GM12874 (cell line): ENCODE data around the gene NHLH1.

ENCODE experiments used
- TF ChIP-seq, protein P1 (sequence below): IDR thresholded peaks from 2 replicates; pipeline ENCODE4 v1.5.1; 2011; ENCODE audit warnings: low read depth, mild to moderate bottlenecking, control low read depth, low read length, moderate library complexity; ENCODE audit not compliant: insufficient read depth

The NHLH1 gene

DNA sequence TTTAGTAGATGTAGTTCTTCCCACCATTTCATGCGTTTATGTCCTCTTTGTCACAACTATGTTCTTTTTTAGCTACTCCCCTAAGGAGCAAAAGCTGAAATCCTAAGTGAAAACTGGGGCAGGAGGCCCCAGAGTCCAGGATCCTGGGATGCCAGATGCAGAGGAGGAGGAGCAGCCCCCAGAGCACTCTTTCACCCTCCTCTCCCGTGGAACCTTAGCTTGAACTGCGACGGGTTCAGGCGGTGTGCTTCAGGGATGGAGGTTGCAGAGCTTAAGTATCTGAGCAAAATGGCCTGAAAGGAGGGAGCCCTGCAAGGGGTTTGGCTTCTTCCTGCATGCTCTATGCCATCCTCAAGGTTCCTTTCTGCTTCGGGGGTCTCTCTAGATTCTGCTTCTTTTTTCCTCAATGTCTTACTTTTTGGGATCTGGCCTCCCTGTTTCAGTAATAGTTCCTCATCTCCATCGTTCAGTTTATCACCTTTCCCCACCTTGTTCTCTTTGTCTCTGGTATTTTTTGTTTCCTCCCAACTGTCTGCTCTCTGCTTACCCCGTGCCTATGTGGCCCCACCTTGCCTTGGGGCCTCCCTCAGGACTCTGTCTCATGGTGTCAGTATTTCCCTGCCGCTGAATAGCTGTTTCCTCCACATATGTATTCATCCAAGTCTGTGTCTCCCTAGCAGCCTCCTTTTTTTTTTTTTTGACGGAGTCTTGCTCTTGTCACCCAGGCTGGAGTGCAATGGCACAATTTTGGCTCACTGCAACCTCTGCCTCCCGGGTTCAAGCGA is 2.7 kb upstream of the NHLH1 start:
- TF ChIP-seq, protein P1, sequence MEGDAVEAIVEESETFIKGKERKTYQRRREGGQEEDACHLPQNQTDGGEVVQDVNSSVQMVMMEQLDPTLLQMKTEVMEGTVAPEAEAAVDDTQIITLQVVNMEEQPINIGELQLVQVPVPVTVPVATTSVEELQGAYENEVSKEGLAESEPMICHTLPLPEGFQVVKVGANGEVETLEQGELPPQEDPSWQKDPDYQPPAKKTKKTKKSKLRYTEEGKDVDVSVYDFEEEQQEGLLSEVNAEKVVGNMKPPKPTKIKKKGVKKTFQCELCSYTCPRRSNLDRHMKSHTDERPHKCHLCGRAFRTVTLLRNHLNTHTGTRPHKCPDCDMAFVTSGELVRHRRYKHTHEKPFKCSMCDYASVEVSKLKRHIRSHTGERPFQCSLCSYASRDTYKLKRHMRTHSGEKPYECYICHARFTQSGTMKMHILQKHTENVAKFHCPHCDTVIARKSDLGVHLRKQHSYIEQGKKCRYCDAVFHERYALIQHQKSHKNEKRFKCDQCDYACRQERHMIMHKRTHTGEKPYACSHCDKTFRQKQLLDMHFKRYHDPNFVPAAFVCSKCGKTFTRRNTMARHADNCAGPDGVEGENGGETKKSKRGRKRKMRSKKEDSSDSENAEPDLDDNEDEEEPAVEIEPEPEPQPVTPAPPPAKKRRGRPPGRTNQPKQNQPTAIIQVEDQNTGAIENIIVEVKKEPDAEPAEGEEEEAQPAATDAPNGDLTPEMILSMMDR: no peak

DNA sequence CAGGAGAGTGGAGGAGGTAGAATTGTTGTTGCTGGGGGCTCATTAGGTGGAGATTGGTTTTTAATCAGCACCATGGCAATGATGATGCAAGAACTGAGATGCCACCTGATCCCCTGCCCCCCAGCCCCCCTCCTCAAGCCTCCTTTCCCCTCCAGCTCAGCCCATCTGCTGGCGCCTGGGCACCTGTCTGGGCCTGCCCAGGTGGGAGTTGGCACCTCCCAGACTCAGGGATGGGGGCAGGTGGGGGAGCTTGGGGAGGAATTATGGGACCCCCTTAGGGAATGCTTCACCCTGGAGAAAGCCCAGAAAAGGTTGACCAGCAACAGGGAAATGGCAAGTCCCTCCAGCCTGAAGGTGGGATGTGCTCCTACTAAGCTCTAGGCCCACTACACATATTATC is 1.5 kb upstream of the NHLH1 start:
- TF ChIP-seq, protein P1: no peak

DNA sequence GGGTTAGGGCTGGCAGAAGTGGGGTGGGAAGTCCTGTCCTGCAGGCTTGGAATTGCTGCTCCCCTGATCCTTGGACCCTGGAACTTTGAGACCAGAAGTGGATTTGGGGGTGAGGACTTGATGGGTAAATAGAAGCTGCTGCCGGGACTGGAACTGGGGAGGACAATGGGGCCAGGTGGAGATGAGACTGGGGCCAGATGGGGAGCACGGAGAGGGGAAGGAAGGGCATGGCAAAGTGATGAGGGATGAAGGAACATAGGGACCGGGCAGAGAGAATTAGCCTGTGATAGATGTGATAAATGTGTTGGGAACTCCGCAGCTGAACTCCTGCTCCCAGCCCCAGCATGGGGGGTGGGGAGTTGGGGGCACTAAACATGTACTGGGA is 637 bp downstream of the NHLH1 start:
- TF ChIP-seq, protein P1: no peak

DNA sequence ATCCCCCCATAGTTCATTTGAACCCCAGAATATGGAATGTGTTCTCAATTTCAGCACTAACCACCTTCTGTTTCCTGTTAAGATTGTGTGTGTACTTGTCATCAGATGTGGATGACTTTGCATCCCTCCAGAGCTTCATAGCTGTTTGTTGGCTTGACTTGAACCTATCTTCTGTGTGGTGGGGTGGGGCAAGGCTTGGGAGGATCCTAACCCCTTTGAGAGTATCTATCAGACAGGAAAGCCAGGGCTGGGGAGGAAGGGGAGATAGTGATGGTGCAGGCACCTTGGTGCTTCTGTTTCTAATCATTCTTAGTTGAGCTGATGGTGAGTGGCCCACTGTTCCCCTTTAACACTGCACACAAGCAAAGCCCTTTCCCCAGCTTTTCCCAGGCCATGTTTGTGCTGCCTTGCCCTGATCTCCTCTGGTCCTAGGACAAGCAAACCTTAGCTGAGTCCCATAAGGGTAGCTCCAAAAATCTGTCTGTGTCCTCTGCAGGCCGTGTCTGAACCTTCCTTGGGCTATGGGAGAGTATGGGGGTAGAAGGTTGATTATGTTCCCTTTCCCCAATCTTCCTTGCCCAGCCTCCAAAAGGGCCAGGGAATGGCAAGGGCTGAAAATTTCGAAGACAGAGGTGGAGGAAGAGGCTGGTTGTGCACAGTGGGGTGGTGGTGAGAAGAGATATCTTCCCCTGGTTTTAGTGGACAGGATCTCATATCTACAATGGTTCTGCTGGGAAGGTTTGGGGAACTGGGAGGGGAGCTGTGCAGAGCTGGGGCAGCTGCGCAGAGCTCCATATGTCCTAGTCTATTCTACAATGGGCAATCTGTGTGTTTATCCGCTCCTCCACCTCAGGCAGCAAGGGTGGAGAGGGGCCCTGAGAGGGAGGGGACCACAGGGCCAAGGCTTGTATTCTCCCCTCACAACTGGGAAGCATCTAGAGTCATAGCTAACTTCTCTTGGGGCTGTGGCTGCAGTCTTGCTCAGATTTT is 1.4 kb downstream of the NHLH1 start:
- TF ChIP-seq, protein P1: no peak

DNA sequence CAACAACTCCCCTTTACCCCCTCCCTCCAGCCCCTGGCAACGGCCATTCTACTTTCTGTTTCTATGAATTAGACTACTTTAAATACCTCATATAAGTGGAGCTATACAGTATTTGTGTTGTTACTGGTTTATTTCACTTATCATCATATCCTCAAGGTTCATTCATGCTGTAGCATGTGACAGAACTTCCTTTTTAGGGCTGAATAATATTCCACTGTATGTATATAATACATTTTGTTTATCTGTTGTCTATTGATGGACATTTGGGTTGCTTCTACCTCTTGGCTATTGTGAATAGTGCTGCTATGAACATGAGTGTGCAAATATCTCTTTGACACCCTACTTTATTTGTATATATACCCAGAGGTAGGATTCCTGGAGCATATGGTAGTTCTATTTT is 2.2 kb downstream of the NHLH1 start:
- TF ChIP-seq, protein P1: no peak

DNA sequence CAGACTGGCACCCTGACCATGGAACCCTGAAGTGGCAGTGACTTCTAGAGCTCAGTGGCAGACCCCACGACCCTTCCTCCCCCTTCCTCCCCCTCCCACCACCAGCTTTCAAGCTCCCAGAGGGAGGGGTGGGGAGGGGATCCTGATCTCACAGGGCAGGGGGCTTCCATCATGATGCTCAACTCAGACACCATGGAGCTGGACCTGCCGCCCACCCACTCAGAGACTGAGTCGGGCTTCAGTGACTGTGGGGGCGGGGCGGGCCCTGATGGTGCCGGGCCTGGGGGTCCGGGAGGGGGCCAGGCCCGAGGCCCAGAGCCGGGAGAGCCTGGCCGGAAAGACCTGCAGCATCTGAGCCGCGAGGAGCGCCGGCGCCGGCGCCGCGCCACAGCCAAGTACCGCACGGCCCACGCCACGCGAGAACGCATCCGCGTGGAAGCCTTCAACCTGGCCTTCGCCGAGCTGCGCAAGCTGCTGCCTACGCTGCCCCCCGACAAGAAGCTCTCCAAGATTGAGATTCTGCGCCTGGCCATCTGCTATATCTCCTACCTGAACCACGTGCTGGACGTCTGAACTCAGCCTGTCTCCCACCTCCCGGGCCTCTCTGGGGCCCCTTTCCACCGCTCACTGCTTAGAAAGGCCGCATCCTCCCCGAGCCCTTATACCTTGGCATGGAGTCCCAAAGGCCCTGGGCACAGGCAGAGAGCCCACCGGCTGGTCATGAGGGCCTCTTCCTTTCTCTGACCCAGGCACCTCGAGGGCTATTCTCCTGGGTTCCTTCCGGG is 3.9 kb downstream of the NHLH1 start:
- TF ChIP-seq, protein P1: no peak

DNA sequence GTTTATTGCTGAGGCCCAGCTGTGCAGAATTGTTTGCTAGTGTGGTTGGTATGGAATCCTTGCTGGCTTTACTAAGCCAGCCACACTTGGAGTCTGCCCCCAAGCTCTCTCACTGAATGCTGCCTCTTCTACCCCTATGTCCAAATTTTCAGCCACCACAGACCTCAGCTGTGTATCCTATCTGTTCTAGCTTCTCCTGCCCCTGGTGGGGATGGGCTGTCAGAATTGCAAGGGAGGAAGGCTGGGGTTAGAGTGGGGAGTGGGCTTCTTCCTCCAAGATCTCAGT is 4.4 kb downstream of the NHLH1 start:
- TF ChIP-seq, protein P1: no peak
